Peyer's patch (tissue), 4 donors: Measurements from ENCODE around the gene TRIM25. TPM values are rescaled to one million over a fixed set of nuclear protein-coding genes. Genes with fewer than 3 reads are reported as not detected.

Experiments
- DNase-seq, 3 donors: peaks; one replicate each; pipeline ENCODE4 v3.0.0-alpha.2; 2017 to 2019
- H3K27ac ChIP-seq, 4 donors: fragments of 200-600 bp; sonication (generic); one replicate each; pipeline ENCODE4 v1.5.1; 2016 to 2019
- H3K27me3 ChIP-seq, 2 donors: fragments of 200-600 bp; sonication (generic); one replicate each; pipeline ENCODE4 v1.5.1; 2019
- H3K36me3 ChIP-seq, 3 donors: fragments of 200-600 bp; sonication (generic); one replicate each; pipeline ENCODE4 v1.5.1; 2016 to 2019
- H3K4me1 ChIP-seq, 4 donors: fragments of 200-600 bp; sonication (generic); one replicate each; pipeline ENCODE4 v1.5.1; 2016 to 2019
- H3K4me3 ChIP-seq, 4 donors: fragments of 200-600 bp; sonication (generic); 1 replicate in 3 of 4; 2 replicates in 1 of 4; pipeline ENCODE4 v1.5.1; 2016 to 2019; ENCODE audit warnings: mild to moderate bottlenecking in 1 of 4
- H3K9me3 ChIP-seq, 4 donors: fragments of 200-600 bp; sonication (generic); one replicate each; pipeline ENCODE4 v1.5.1; 2016 to 2019; ENCODE audit warnings: mild to moderate bottlenecking in 1 of 4
- CTCF ChIP-seq, 6 experiments: fragments of 450-650 bp in 4 of 6; fragments of 200-600 bp in 2 of 6; sonication (generic) in 1 of 6; IDR thresholded peaks; one replicate each; pipeline ENCODE4 v1.5.1; 2017 to 2019; ENCODE audit warnings: antibody characterized with exemption in 6 of 6, mild to moderate bottlenecking in 3 of 6, moderate library complexity in 1 of 6
- POLR2A ChIP-seq, 2 donors: fragments of 450-650 bp; IDR thresholded peaks; one replicate each; pipeline ENCODE4 v1.5.1; 2017; ENCODE audit warnings: antibody characterized with exemption in 2 of 2, mild to moderate bottlenecking in 2 of 2, moderate library complexity in 2 of 2
- total RNA-seq, 4 donors: library from RNA; depleted of rRNA; stranded (reverse); fragments of >200 nt; gene quantifications; one replicate each; pipeline ENCODE4 v1.1.0, GENCODE V29; 2016

The TRIM25 gene
- total RNA-seq, 4 donors from 2014 or later = 87.0 to 344 (median 119) TPM

GRCh38 chr17:56870081-56870651, 43.7 kb downstream of the TRIM25 start:
- H3K27me3 ChIP-seq = no peaks in the 10 kb centered on the region
- no peaks in the 10 kb centered on the region for H3K9me3 ChIP-seq
- H3K36me3 ChIP-seq = no peaks in the 10 kb centered on the region
- TF ChIP-seq POLR2A (IDR thresholded peaks at IDR 0.05) = no peak
- TF ChIP-seq CTCF (IDR thresholded peaks at IDR 0.05) = no peak
- no peaks in the 10 kb centered on the region for H3K4me1 ChIP-seq
- no peak overlapping the region for H3K27ac ChIP-seq
- no peak overlapping the region for H3K4me3 ChIP-seq
- no peak for DNase-seq

- no peaks in the 10 kb centered on the region for H3K27me3 ChIP-seq
- peaks cover 0 to 11% (median 0%) of the 10 kb centered on the region in 3 donors for H3K36me3 ChIP-seq
- no peak for DNase-seq
- H3K9me3 ChIP-seq = no peaks in the 10 kb centered on the region
- no peak overlapping the region for H3K27ac ChIP-seq
- no peaks in the 10 kb centered on the region for H3K4me1 ChIP-seq
- no peak for TF ChIP-seq POLR2A (IDR thresholded peaks at IDR 0.05)
- no peak for TF ChIP-seq CTCF (IDR thresholded peaks at IDR 0.05)
- H3K4me3 ChIP-seq = no peak overlapping the region
Measured at GRCh38 chr17:56868716-56869115, 45.1 kb downstream of the TRIM25 start.

- Histone ChIP-seq H3K4me1 (no peaks in the 10 kb centered on the region), H3K9me3 (no peaks in the 10 kb centered on the region), H3K27me3 (no peaks in the 10 kb centered on the region), H3K27ac (peak overlapping the region in 1 of 4 donors; percentile 3), H3K4me3 (no peak overlapping the region), H3K36me3 (peaks cover 0 to 13% (median 0%) of the 10 kb centered on the region in 3 donors)
- TF ChIP-seq CTCF (IDR thresholded peaks at IDR 0.05) (no peak), POLR2A (IDR thresholded peaks at IDR 0.05) (no peak)
- DNase-seq = no peak
Measured at GRCh38 chr17:56867948-56868376, 45.9 kb downstream of the TRIM25 start.

- Histone ChIP-seq H3K36me3 (peaks cover 0 to 27% (median 0%) of the 10 kb centered on the region in 3 donors), H3K27ac (no peak overlapping the region), H3K4me1 (no peaks in the 10 kb centered on the region), H3K27me3 (no peaks in the 10 kb centered on the region), H3K4me3 (no peak overlapping the region), H3K9me3 (no peaks in the 10 kb centered on the region)
- TF ChIP-seq CTCF (IDR thresholded peaks at IDR 0.05) = peak in 1 of 6 experiments; percentile 10
- no peak for TF ChIP-seq POLR2A (IDR thresholded peaks at IDR 0.05)
- no peak for DNase-seq
Measured at GRCh38 chr17:56866496-56866895, 47.4 kb downstream of the TRIM25 start.

- TF ChIP-seq POLR2A (IDR thresholded peaks at IDR 0.05) (no peak), CTCF (IDR thresholded peaks at IDR 0.05) (no peak)
- Histone ChIP-seq H3K9me3 (no peaks in the 10 kb centered on the region), H3K4me1 (no peaks in the 10 kb centered on the region), H3K4me3 (no peak overlapping the region), H3K36me3 (peaks cover 0 to 31% (median 0%) of the 10 kb centered on the region in 3 donors), H3K27me3 (no peaks in the 10 kb centered on the region), H3K27ac (no peak overlapping the region)
- DNase-seq = no peak
Measured at GRCh38 chr17:56866076-56866475, 47.8 kb downstream of the TRIM25 start.
